Stimulated activated CD4-positive, alpha-beta T cell treated with anti-CD3 and anti-CD28 coated beads, Interleukin-2, amount 100 ng/mL, for 4 hours (primary cell): ENCODE data around the gene CHTOP.
"Not testable (repeated sequence)": the region's sequence is repeated elsewhere in the genome, so short reads cannot be mapped to it uniquely, and the experiment has no call there.

Experiments
- DNase-seq: peaks from one replicate; pipeline ENCODE4 v3.0.0-alpha.2; 2020; ENCODE audit warnings: low read depth

Gene CHTOP

DNA sequence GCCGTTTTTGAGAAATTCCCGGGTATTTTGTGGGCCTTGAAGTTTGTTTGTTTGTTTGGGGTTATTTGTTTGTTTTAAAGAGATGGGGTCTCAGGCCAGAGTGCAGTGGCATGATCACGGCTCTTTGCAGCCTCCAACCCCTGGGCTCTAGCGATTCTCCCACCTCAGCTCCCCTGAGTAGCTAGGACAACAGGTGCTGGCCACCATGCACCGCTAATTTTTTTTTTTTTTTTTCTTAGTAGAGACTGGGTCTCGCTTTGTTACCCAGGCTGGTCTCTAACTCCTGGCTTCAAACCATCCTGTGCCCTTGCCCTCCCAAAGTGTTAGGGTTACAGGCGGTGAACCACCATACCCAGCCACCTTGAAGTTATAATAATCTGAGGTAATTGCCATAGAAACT, 2.0 kb downstream of the CHTOP start:
- DNase-seq: no peak

DNA sequence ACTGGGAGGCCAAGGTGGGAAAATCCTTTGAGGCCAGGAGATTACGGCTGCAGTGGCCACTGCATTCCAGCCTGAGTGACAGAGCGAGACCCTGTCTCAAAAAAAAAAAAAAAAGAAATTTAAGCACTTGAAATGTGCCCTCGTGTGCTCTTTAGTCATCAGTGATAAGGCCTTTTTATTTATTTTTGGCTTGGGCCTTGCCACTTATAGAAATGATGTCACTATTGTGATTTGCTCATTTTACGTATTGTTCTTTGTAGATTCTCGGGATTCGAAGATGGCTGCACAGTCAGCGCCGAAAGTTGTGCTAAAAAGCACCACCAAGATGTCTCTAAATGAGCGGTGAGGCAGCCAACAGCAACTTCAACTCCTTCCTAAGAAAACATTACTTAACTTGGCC, 2.4 kb downstream of the CHTOP start:
- DNase-seq: no peak

DNA sequence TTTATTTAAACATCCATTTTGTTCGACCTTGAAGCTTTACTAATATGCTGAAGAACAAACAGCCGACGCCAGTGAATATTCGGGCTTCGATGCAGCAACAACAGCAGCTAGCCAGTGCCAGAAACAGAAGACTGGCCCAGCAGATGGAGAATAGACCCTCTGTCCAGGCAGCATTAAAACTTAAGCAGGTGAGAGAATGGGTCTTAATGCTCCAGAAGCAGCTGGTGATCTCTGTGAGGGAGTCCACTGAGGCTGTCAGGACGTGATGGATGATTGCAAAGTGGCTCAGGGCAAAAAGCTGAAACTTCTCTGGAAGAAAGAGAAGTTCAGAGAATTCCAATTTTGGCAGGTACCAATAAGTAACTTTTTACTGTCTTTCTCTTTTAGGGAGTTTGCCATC, 4.4 kb downstream of the CHTOP start:
- no peak for DNase-seq

DNA sequence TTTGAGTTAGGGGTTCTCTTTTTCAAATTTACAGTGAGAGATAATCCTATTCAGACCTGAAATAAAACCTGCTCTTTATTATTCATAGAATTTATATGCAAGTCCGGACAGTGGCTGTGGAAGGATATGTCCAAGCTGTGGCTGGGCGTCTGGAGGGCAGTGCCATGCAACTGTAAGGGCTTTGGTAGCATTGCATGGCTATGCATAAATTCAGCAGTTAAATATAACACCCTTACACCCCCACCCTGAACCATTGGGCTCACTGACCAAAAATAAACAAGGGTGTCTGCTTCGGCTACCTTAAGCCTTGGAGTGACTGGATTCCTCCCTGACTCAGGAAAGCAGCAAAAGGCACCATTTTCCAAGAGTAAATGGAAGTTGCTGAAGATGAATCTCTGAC, 5.4 kb downstream of the CHTOP start:
- DNase-seq: no peak

DNA sequence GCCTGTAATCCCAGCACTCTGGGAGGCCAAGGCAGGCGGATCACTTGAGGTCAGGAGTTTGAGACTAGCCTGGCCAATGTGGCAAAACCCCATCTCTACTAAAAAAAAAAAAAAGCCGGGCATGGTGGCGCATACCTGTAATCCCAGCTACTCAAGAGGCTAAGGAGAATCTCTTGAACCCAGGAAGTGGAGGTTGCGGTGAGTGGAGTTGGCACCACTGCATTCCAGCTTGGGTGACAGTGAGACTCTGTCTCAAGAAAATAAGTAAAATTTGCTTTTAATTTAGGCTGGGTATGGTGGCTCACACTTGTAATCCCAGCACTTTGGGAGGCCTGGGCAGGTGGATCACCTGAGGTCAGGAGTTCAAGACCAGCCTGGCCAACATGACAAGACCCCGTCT, 6.3 kb downstream of the CHTOP start:
- not testable (repeated sequence) for DNase-seq

DNA sequence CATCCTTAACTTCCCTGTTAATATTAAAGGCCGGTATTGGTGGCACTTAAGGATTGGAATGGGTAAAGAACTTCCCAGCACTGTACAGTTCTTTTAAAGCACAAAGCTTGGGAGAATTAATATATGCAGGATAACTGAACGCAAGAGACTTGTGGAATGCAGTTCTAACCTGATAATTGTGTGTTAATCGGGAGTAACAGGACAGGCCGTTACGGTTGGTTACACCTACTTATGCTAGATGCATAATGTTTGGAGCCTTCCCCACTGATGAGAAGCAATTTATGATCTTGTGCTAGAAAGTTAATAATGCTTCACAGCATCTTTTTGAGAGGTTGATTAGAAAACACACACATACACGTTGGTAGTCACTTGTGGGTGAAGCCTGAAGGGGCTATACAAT, 7.0 kb downstream of the CHTOP start:
- no peak for DNase-seq

DNA sequence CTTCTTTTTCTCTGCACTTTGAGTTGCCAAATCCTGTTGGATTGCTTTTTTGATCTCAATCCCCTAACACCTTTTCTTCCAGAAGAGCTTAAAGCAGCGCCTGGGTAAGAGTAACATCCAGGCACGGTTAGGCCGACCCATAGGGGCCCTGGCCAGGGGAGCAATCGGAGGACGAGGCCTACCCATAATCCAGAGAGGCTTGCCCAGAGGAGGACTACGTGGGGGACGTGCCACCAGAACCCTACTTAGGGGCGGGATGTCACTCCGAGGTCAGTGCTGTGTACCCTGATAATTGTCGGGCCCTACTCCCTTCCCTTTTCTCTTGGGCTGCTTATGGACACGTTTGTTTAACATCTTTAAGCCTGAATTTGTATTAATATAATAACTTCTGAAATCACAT, 8.3 kb downstream of the CHTOP start:
- DNase-seq: no peak

DNA sequence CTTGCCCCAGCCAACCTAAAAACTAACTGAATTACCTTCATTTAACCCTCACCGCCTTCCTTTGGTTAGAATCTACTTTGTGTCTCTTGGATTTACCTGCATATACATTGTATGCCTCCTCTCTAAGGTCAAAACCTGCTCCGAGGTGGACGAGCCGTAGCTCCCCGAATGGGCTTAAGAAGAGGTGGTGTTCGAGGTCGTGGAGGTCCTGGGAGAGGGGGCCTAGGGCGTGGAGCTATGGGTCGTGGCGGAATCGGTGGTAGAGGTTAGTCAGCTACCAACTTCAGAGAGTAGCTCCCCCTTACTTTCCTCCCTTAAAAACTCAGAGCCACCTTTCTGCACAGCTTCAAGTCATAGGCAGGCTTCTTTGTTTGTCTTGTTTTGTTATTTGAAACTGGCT, 9.2 kb downstream of the CHTOP start:
- DNase-seq: no peak

DNA sequence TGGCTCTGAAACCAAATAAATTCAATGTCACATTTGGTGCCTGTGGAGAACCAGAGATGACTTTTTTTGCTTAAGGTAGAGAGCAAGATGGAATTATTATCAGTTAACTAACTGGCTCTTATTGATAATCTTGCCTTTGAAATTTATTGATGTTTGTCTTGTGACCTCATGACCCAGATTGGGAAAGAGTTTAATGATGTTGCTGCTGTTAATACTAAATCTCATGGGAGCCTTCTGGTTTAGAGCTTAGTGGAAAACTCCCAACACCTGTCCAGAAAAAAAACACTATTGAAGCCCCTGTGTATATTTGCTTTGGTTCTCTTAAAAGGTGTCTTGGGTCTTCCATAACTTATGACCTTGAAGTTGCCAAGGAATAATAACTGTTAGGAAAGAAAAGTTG, 9.9 kb downstream of the CHTOP start:
- DNase-seq: no peak

DNA sequence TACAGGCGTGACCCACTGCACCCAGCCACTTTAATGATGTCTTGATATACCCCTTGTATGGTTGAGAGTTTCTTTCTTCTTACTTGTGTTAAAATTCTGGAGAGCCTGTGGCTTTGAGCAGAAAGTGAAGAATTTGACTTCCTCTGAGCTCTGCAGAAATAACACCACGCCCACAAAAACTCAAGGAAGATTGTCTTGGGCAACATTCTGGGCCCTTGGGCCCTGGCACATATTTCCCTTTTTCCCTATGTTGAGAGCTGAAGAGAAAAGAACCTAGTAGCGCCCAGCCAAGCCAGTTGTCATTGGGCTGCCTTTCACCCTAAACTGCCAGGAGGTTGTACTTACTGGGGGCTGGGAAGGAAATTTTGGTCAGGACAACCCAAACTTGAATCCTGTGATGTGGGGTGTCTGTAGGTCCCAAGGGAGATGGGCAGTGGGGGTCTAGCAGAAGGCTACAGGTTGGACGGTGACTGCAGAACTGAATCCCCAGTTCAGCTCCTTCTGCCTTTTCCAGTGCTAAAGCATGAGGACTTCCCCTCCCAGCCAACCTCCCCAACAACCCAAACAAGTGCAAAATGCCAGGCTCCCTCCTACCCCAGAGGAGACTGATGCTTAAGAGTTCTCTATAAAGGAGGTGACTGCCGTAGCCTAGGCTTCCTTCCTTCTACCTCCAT, 12.9 kb downstream of the CHTOP start:
- no peak for DNase-seq

DNA sequence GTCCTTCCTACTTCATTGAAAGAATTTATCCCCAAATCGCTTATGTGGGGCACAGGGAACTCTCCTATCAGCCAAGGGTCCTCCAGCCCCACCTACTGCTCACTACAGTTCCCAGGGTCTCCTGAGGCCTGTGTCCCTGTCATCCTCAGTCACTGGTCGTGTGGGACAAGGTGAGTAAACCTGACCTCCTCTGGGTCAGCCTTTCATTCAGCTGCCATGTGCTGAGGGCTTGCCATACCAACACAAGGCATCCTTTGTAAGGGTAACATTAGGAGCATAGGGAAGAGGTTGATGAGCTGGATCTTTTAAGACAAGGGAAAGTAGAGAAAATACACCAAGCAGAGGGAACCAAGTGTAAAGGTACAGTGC, 13.5 kb downstream of the CHTOP start:
- no peak for DNase-seq

DNA sequence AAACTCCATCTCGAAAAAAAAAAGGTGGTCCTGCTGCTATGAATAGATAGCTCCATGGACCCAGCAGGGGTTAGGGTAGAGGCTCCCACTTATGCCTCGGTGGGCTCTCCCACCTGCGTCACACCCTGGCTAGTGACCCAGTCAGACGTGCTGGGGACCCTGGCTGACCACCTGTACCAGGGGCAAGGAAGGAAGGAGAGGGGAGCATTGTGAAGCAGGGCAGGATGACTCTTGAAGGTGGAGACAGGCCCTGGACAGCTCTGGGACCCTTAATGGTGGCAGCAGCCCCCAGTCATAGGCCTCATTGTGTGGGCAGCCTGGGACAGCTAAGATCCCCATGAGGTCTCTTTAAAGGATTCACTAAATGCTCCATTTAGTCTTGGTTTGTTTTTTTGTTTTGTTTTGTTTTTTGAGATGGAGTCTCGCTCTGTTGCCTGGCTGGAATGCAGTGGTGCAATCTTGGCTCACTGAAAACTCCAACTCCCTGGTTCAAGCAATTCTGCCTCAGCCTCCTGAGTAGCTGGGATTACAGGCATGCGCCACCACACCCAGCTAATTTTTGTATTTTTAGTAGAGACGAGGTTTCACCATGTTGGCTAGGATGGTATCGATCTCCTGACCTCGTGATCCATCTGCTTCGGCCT, 14.3 kb downstream of the CHTOP start:
- DNase-seq: no peak

DNA sequence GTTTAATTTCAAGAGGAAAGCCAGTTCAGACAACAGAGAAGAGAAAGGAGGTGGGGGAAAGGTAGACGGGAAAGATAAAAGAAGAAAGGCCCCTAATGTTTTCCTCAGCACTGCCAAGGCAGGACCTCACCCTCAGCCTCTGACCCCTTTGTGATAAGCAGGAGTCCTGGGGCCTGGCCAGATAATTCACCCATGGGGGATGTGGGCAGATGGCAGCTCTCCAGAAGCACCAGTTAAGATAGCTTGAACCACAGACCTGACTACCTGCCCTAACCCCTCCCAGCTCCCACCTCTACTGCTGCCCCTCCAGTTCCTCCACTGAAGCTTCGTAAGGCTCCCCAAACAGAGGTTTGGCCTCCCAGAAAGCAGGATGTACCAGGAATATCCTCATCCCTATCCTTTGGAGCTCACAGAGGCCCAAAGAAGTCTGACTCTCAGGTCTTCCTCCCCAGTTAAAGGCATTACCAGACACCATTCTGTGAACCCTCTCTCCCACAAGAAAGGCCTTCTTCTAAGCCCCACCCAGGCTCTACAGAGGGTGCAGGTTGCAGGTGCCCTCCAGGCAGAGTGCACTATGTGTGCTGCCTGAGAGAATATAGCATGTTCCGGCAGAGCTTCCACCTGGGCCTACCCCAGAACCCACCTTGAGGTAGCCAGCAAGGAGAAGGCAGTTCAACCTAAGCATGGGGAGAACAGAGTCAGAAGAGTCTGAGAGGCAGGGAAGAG, 15.4 kb downstream of the CHTOP start:
- DNase-seq: no peak

DNA sequence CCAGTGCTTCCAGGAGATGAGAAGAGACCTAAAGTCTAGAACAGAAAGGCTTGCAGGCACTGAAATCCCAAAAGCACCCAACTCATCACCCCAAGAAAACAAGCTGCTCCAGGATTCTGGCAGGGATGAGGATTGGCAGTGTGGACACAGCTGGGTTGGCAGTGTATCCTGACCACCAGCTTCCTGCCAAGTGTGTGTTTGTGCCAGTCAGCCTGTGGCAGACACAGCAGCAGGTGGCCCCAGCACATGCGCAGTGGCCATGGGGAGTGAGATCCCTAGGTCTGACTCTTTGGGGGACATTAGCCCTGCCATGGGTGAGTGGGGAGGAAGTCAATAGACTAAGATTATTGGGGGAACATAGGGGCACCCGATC, 16.0 kb downstream of the CHTOP start:
- DNase-seq: no peak

DNA sequence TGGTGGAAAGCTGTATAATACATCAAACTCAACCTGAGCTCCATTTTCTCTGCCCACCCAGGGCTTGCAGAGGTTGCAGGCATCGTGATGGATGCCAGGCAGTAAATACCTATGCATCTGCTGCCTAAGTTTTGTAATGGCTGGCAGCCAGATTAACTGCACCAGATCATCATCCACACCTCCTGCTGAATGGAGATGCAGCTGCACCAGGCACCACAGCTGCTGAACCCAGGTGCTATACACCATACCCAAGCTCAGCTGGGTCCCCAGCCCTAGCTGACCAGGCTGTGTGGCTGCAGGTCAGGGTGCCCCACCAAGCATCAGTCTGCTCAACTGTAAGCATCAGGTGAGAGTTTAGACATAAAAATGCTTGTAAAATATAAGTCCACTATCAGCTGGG, 17.9 kb downstream of the CHTOP start:
- no peak for DNase-seq

DNA sequence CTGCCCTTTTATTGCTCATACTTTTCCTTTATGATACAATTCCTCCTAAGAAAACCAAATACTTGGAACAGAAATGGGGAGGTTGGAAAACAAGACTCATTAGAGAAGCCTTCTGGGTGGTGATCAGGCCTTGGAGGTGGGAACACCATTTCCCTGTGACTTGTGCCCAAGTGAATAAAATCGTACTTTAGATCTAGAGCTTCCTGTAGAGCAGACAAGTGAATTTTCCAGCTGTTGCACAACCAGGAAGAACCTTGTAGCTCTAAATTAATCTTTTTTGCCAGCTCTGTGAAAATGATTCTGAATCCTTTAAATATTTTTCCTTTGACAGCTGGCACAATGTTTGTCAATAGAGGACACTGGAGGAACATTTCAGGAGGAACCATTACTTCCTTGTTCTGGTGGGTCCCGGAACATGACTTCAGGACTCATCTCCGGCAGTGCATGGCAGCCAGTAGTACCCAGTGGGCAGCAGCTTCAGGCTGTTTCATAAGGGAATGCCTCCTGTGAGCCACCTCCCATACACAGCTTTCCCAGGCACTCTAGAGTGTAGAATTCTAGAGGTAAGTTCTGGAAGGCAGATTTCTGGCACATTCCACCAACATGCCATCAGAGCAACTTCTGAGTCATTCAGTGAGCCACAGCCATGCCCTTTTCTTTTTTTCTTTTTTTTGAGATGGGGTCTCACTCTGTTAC, 19.1 kb downstream of the CHTOP start:
- DNase-seq: no peak

DNA sequence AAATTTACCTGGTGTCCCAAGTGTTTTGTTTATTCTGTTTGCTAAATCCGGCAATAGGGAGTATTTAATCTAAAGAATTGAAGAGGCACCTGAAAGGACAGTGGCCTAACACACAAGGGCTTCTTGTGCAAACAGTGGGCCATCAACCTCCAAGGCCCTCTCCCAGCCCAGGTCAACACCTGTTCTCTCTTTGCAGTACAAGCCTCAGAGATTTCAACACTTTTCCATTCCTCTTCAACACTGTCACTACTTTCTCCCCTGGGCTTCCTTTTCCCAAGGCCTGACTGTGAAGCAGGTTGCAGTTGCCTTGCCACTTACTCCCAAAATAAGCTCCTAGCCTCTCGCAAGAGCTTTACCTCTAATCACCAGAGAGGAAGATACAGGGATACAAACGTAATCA, 21.5 kb downstream of the CHTOP start:
- no peak for DNase-seq

DNA sequence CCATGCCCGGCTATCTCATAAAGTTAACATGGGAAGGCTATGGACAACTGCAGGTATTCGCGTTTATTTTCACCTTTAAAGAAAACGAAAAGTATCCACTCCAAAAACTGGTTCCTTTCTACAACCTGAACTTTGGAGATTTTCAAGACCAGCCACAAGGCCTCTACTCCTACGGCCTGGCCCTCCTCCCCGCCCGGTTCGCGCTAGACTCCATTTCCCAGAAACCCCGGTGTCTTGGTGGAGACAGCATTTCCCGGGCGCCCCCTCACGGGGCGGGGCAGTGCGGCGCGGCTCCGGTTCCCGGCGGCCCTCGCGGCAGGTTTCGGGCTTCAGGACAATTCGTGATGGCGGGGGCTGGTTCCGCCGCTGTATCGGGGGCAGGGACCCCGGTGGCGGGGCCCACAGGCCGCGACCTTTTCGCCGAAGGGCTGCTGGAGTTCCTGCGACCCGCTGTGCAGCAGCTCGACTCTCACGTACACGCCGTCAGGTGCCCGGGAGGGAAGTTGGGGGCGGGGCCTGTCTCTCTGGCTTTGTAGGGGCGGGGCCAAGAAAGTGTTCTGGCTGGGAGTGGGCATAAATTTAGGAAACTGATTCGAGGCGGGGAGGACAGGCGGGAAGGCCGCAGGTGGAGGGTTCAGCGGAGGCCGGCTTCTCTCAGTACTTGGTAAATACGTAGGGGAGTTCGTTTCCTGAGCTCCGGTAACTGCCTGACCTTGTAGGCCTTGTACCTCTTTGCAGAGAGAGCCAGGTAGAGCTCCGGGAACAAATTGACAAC, 24.7 kb downstream of the CHTOP start, which contains the start of gene SNAPIN:
TSS of gene SNAPIN (plus strand) at position 304 of the 775 bp plus-strand sequence. CDS start at position 345, 41 bp downstream.
- DNase-seq: peak; percentile 85

DNA sequence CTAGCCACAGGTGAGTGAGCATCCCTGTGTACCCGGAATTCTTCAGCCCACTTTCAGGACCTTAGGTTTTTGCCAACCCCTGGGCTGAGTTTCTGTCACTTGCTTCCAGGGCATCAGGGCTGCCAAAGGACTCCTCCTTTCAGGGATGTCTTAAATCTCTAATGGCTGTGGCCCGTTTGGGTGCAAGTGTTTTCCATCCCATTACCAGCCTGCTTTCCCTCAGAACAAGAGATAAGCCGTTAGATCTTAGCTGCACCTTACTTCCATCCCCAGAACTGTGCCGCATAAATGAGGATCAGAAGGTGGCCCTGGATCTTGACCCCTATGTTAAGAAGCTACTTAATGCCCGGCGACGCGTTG, 25.3 kb downstream of the CHTOP start:
- DNase-seq: no peak

DNA sequence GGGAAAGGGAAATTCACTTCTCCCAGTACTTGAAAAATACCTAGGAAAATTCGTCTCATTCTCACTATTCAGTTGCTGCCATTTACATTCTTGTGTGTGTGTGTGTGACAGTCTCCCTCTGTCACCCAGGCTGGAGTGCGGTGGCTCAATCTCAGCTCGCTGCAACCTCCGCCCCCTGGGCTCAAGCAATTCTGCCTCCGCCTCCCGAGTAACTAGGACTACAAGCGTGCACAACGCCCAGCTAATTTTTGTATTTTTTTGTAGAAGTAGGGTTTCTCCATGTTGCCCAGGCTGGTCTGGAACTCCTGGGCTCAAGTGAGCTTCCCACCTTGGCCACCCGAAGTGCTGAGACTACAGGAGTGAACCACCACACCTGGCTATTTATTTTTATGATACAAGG, 25.8 kb downstream of the CHTOP start:
- DNase-seq: no peak

DNA sequence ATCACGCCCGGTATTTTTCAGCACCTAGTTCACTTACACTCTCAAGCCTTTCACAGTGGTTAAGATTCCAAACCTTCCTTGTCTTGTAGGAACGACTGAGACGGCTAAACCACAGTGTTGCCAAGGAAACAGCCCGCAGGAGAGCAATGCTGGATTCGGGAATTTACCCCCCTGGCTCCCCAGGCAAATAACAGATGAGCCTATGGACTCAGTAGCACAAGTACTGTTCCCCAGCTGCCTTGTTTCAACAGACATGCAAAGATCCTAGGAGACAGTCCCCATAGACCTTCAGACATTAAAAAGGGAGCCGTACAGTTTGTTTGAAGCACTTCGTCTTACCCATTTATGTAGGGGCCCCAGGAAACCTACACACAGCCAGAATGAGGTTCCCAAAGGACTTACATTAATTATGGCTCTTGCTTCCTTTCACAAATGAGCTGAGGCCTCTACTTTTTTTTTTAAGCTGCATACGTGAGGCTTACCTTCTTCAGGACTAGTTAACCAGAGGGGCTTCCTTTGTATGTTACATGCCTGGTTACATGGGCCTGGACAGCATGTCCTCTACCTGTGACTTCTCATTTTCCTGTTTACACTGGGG, 27.3 kb downstream of the CHTOP start:
- DNase-seq: no peak

DNA sequence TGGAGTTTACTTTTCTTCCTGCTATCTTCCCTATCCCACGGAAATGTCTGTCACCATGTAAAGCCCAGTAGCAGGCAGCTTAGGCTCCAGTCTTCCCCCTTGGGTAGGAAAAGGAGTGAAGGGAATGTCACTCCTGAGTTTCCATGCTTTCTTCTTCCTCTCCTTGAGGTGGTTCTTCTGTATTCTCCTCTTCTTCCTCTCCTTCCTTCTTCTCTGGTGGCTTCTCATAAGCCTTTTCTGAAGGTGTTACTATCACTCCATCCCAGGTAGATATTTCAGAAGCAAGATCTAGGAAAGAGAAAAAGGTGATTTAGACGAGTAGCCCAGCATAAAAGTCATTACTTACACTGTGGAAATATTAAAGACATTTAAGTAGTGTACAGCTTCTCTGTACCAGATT, 28.4 kb downstream of the CHTOP start:
- DNase-seq: no peak
